ENCODE measurements around the gene EDDM3A. TPM values are rescaled to one million over a fixed set of nuclear protein-coding genes. Genes with fewer than 3 reads are reported as not detected.
"Not testable (repeated sequence)": the region's sequence is repeated elsewhere in the genome, so short reads cannot be mapped to it uniquely, and the experiment has no call there.

The EDDM3A gene
- total and polyA plus RNA-seq, 2 experiments from 2014 or later = not detected

DNA sequence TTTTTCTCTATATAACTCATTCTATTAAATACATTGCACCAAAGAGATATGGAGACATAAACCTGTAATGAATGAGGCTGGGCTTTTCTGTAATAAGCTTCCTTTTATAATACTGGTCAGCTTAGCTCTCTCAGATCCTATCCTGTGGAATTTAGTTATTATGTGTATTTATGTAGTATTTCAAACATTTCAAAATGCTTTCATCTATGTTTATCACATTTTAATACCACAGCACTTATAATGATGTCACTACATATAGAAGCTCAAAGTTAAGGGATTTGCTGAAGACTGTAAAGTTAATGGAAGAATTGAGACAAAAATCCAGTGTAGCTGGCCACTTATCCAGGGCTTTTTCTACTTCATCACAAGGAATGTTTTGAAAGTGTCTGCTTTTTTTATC, 45.8 kb upstream of the EDDM3A start (continued):
- TF ChIP-seq, protein P1, sequence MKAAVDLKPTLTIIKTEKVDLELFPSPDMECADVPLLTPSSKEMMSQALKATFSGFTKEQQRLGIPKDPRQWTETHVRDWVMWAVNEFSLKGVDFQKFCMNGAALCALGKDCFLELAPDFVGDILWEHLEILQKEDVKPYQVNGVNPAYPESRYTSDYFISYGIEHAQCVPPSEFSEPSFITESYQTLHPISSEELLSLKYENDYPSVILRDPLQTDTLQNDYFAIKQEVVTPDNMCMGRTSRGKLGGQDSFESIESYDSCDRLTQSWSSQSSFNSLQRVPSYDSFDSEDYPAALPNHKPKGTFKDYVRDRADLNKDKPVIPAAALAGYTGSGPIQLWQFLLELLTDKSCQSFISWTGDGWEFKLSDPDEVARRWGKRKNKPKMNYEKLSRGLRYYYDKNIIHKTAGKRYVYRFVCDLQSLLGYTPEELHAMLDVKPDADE (IDR thresholded peaks at IDR 0.05) = no peak
- TF ChIP-seq, protein P2, sequence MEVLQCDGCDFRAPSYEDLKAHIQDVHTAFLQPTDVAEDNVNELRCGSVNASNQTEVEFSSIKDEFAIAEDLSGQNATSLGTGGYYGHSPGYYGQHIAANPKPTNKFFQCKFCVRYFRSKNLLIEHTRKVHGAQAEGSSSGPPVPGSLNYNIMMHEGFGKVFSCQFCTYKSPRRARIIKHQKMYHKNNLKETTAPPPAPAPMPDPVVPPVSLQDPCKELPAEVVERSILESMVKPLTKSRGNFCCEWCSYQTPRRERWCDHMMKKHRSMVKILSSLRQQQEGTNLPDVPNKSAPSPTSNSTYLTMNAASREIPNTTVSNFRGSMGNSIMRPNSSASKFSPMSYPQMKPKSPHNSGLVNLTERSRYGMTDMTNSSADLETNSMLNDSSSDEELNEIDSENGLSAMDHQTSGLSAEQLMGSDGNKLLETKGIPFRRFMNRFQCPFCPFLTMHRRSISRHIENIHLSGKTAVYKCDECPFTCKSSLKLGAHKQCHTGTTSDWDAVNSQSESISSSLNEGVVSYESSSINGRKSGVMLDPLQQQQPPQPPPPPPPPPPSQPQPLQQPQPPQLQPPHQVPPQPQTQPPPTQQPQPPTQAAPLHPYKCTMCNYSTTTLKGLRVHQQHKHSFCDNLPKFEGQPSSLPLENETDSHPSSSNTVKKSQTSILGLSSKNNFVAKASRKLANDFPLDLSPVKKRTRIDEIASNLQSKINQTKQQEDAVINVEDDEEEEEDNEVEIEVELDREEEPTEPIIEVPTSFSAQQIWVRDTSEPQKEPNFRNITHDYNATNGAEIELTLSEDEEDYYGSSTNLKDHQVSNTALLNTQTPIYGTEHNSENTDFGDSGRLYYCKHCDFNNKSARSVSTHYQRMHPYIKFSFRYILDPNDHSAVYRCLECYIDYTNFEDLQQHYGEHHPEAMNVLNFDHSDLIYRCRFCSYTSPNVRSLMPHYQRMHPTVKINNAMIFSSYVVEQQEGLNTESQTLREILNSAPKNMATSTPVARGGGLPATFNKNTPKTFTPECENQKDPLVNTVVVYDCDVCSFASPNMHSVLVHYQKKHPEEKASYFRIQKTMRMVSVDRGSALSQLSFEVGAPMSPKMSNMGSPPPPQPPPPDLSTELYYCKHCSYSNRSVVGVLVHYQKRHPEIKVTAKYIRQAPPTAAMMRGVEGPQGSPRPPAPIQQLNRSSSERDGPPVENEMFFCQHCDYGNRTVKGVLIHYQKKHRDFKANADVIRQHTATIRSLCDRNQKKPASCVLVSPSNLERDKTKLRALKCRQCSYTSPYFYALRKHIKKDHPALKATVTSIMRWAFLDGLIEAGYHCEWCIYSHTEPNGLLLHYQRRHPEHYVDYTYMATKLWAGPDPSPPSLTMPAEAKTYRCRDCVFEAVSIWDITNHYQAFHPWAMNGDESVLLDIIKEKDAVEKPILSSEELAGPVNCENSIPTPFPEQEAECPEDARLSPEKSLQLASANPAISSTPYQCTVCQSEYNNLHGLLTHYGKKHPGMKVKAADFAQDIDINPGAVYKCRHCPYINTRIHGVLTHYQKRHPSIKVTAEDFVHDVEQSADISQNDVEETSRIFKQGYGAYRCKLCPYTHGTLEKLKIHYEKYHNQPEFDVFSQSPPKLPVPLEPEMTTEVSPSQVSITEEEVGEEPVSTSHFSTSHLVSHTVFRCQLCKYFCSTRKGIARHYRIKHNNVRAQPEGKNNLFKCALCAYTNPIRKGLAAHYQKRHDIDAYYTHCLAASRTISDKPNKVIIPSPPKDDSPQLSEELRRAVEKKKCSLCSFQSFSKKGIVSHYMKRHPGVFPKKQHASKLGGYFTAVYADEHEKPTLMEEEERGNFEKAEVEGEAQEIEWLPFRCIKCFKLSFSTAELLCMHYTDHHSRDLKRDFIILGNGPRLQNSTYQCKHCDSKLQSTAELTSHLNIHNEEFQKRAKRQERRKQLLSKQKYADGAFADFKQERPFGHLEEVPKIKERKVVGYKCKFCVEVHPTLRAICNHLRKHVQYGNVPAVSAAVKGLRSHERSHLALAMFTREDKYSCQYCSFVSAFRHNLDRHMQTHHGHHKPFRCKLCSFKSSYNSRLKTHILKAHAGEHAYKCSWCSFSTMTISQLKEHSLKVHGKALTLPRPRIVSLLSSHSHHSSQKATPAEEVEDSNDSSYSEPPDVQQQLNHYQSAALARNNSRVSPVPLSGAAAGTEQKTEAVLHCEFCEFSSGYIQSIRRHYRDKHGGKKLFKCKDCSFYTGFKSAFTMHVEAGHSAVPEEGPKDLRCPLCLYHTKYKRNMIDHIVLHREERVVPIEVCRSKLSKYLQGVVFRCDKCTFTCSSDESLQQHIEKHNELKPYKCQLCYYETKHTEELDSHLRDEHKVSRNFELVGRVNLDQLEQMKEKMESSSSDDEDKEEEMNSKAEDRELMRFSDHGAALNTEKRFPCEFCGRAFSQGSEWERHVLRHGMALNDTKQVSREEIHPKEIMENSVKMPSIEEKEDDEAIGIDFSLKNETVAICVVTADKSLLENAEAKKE (CRISPR knock-in tag; IDR thresholded peaks at IDR 0.05) = no peak

DNA sequence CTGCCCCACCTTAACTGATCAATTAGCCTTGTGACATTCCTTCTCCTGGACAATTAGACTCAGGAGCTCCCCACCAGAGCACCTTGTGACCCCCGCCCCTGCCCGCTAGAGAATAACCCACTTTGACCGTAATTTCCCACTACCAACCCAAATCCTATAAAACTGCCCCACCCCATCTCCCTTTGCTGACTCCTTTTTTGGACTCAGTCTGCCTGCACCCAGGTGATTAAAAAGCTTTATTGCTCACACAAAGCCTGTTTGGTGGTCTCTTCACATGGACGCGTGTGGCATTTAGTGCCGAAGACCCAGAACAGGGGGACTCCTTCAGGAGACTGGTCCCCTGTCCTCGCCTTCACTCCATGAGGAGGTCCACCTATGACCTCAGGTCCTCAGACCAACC, 44.7 kb upstream of the EDDM3A start:
- H3K27ac Mint-ChIP-seq = peak overlapping the region; percentile 15; the same call in 1 of the 2 replicates
- H3K4me3 Mint-ChIP-seq; H3K4me1 ChIP-seq (ENCODE audit: insufficient read depth); H3K27me3 Mint-ChIP-seq (ENCODE audit: insufficient read depth, low read depth, poor library complexity); H3K4me3 ChIP-seq; H2AFZ ChIP-seq; H4K20me1 ChIP-seq (replicated peaks; ENCODE audit: insufficient read depth); H3K36me3 ChIP-seq (ENCODE audit: insufficient read depth); H3K27me3 ChIP-seq (ENCODE audit: insufficient read depth); H3K79me2 ChIP-seq (replicated peaks; ENCODE audit: insufficient read depth); H3K9me2 ChIP-seq (ENCODE audit: insufficient read depth); H3K9me3 Mint-ChIP-seq; ATAC-seq; DNase-seq (ENCODE audit: low spot score); H3F3A ChIP-seq (replicated peaks; ENCODE audit: low read depth); H3K27ac ChIP-seq (ENCODE audit: low read depth); H3K4me2 ChIP-seq: not testable (repeated sequence)
- peaks cover 37% of the 10 kb centered on the region for H3K36me3 Mint-ChIP-seq (ENCODE audit: low read depth)
- H3K4me1 Mint-ChIP-seq = peaks cover 21% of the 10 kb centered on the region
